HG03025 (cell line): Measurements from ENCODE around the gene NXPH1.

Experiments
- ATAC-seq: cut with Tn5 transposase; IDR thresholded peaks from one replicate; pipeline ENCODE4 v1.9.1; 2021; ENCODE audit warnings: mild to moderate bottlenecking, moderate library complexity; ENCODE audit not compliant: unreplicated experiment, low FRiP score

The NXPH1 gene

GRCh38 chr7:8433477-8434289, at the start of gene NXPH1:
NXPH1 (plus strand) TSS chr7:8433609.
- no peak for ATAC-seq

GRCh38 chr7:8384901-8385300, 48.5 kb upstream of the NXPH1 start:
- no peak for ATAC-seq

GRCh38 chr7:8386926-8387550, 46.4 kb upstream of the NXPH1 start:
- peak; percentile 68 for ATAC-seq

GRCh38 chr7:8387551-8388256, 45.7 kb upstream of the NXPH1 start:
- peak; percentile 58 for ATAC-seq

GRCh38 chr7:8388257-8388625, 45.2 kb upstream of the NXPH1 start:
- ATAC-seq: no peak

GRCh38 chr7:8389593-8390261, 43.7 kb upstream of the NXPH1 start:
- ATAC-seq: no peak

- no peak for ATAC-seq
Observed at GRCh38 chr7:8390262-8390626, 43.2 kb upstream of the NXPH1 start.

- peak; percentile 52 for ATAC-seq
Observed at GRCh38 chr7:8391353-8392062, 41.9 kb upstream of the NXPH1 start.

GRCh38 chr7:8396294-8396693, 37.1 kb upstream of the NXPH1 start:
- ATAC-seq: no peak

GRCh38 chr7:8408871-8409270, 24.5 kb upstream of the NXPH1 start:
- ATAC-seq: no peak

- no peak for ATAC-seq
Observed at GRCh38 chr7:8411103-8411502, 22.3 kb upstream of the NXPH1 start.

- no peak for ATAC-seq
Observed at GRCh38 chr7:8413600-8413999, 19.8 kb upstream of the NXPH1 start.

GRCh38 chr7:8418629-8419245, 14.7 kb upstream of the NXPH1 start:
- ATAC-seq: peak; percentile 81

- ATAC-seq: no peak
Observed at GRCh38 chr7:8422177-8422576, 11.2 kb upstream of the NXPH1 start.

- ATAC-seq: no peak
Observed at GRCh38 chr7:8423057-8423456, 10.4 kb upstream of the NXPH1 start.

- no peak for ATAC-seq
Observed at GRCh38 chr7:8425223-8425622, 8.2 kb upstream of the NXPH1 start.

- ATAC-seq: no peak
Observed at GRCh38 chr7:8430643-8431042, 2.8 kb upstream of the NXPH1 start.

- no peak for ATAC-seq
Observed at GRCh38 chr7:8434290-8435002, 1.0 kb downstream of the NXPH1 start.

- ATAC-seq: no peak
Observed at GRCh38 chr7:8435095-8435494, 1.7 kb downstream of the NXPH1 start.
